Daoy (cell line): ENCODE results near the gene BEST4. TPM values are rescaled to one million over a fixed set of nuclear protein-coding genes. Genes with fewer than 3 reads are reported as not detected.
"Not testable (repeated sequence)": the region's sequence is repeated elsewhere in the genome, so short reads cannot be mapped to it uniquely, and the experiment has no call there.

Experiments used
- DNase-seq: peaks from one replicate; pipeline ENCODE4 v3.0.0-alpha.2; 2015; ENCODE audit warnings: low read depth
- total RNA-seq: library from RNA; depleted of rRNA; stranded (reverse); fragments of >200 nt; shearing (Covaris generic); gene quantifications from 2 replicates; pipeline ENCODE4 v1.2.3, GENCODE V29; 2014; rRNA removed

BEST4 gene
- total RNA-seq, 1 experiment from 2014 or later, result not detected

- DNase-seq, result no peak
Measured at GRCh38 chr1:44777969-44778635, 9.9 kb downstream of the BEST4 start.

GRCh38 chr1:44777547-44777946, 10.4 kb downstream of the BEST4 start:
- no peak for DNase-seq

- DNase-seq, result no peak
Measured at GRCh38 chr1:44776730-44777068, 11.3 kb downstream of the BEST4 start.

GRCh38 chr1:44775930-44776729, 11.8 kb downstream of the BEST4 start:
- peak; percentile 29 for DNase-seq

GRCh38 chr1:44775078-44775929, 12.7 kb downstream of the BEST4 start, which contains the start of gene RPS8:
Gene RPS8, plus strand, starts transcription at chr1:44775540. Its CDS starts 57 bp downstream, at chr1:44775597.
- DNase-seq, result peak; percentile 96

GRCh38 chr1:44766421-44766820, 21.5 kb downstream of the BEST4 start:
- not testable (repeated sequence) for DNase-seq

GRCh38 chr1:44760876-44761275, 27.1 kb downstream of the BEST4 start:
- DNase-seq, result no peak

GRCh38 chr1:44759077-44759476, 28.9 kb downstream of the BEST4 start:
- DNase-seq, result no peak

GRCh38 chr1:44757420-44757819, 30.6 kb downstream of the BEST4 start:
- DNase-seq, result no peak

GRCh38 chr1:44747878-44748277, 40.1 kb downstream of the BEST4 start:
- no peak for DNase-seq

- no peak for DNase-seq
Measured at GRCh38 chr1:44743211-44743610, 44.8 kb downstream of the BEST4 start.

- DNase-seq, result no peak
Measured at GRCh38 chr1:44740179-44740617, 47.8 kb downstream of the BEST4 start.

- DNase-seq, result peak; percentile 100
Measured at GRCh38 chr1:44739307-44740178, 48.4 kb downstream of the BEST4 start, which contains the start of gene KIF2C. Gene KIF2C, plus strand, starts transcription at chr1:44739837. Its CDS starts 96 bp downstream, at chr1:44739933.

GRCh38 chr1:44738953-44739306, 49.0 kb downstream of the BEST4 start:
- DNase-seq, result not testable (repeated sequence)

GRCh38 chr1:44735992-44736391, 52.0 kb downstream of the BEST4 start:
- DNase-seq, result no peak

- no peak for DNase-seq
Measured at GRCh38 chr1:44733784-44734183, 54.2 kb downstream of the BEST4 start.

Other genes with a start within 250 kb of the BEST4 start
- gene TMEM53, start 113.7 kb downstream of the BEST4 start, total RNA-seq, result 5.5 and 8.2 TPM in 2 replicates
- gene ARMH1, start 113.5 kb downstream of the BEST4 start, total RNA-seq, result not detected in 2 replicates
- not detected in 2 replicates for gene RNU5D-1, start 57.0 kb downstream of the BEST4 start, total RNA-seq
- gene KIF2C, start 48.3 kb downstream of the BEST4 start, total RNA-seq, result 110 and 117 TPM in 2 replicates
- 2,762 and 2,795 TPM in 2 replicates for gene RPS8, start 12.6 kb downstream of the BEST4 start, total RNA-seq
- 6.6 and 8.5 TPM in 2 replicates for gene PLK3, start 12.2 kb upstream of the BEST4 start, total RNA-seq
- not detected in 2 replicates for gene DYNLT4, start 19.2 kb upstream of the BEST4 start, total RNA-seq
- gene BTBD19, start 20.4 kb upstream of the BEST4 start, total RNA-seq, result 0.03 and 0.29 TPM in 2 replicates
- 0.11 TPM in 1 of 2 replicates, not detected in the other for gene PTCH2, start 55.1 kb upstream of the BEST4 start, total RNA-seq
- gene EIF2B3, start 198.4 kb upstream of the BEST4 start, total RNA-seq, result 60.8 and 70.5 TPM in 2 replicates
- 14.0 and 17.1 TPM in 2 replicates for gene HECTD3, start 223.2 kb upstream of the BEST4 start, total RNA-seq
- gene UROD, start 224.1 kb upstream of the BEST4 start, total RNA-seq, result 90.6 and 118 TPM in 2 replicates